ENCODE results near the gene GPANK1.

The GPANK1 gene

GRCh38 chr6:31664790-31665500 is at the start of gene GPANK1:
TSS of gene GPANK1 (minus strand) at chr6:31664997. CDS start at chr6:31664478, 519 bp downstream.
- H3K4me3 ChIP-seq (ENCODE audit: low read length, poor library complexity, severe bottlenecking), result peak within 1 kb of the TSS; percentile 88
- H2AFZ ChIP-seq (ENCODE audit: low read length), result peak within 1 kb of the TSS; percentile 68
- H3K4me1 ChIP-seq (ENCODE audit: insufficient read depth, low read length, poor library complexity, severe bottlenecking), result peaks cover 49% of the 10 kb centered on the region
- peak within 1 kb of the TSS; percentile 95 for H3K4me2 ChIP-seq (ENCODE audit: low read depth, low read length, poor library complexity, severe bottlenecking)
- H4K20me1 ChIP-seq (ENCODE audit: insufficient read depth, low read length, poor library complexity, severe bottlenecking), result peaks cover 19% of the 10 kb centered on the region
- no peaks in the 10 kb centered on the region for H3K27me3 ChIP-seq (ENCODE audit: insufficient read depth, low read length, poor library complexity, severe bottlenecking)
- H3K79me2 ChIP-seq (ENCODE audit: insufficient read depth, low read length), result peaks cover 74% of the 10 kb centered on the region
- peaks cover 28% of the 10 kb centered on the region; the same call in 1 of the 2 replicates for H3K36me3 ChIP-seq (ENCODE audit: insufficient read depth, low read length)
- TF ChIP-seq EZH2phosphoT487 (IDR thresholded peaks at IDR 0.05; ENCODE audit: borderline replicate concordance) (no peak), CTCF (conservative IDR thresholded peaks at IDR 0.05; ENCODE audit: low read length) (no peak)
- H3K9ac ChIP-seq (ENCODE audit: low read depth, low read length, poor library complexity, severe bottlenecking), result peak within 1 kb of the TSS; percentile 98
- H3K9me2 ChIP-seq (replicated peaks; ENCODE audit: low read depth, low read length), result no peaks in the 10 kb centered on the region
- no peaks in the 10 kb centered on the region for H3F3A ChIP-seq (ENCODE audit: low read depth)
- H3K9me3 ChIP-seq (ENCODE audit: insufficient read depth, low read depth, low read length), result no peaks in the 10 kb centered on the region

- H3K27me3 ChIP-seq (ENCODE audit: insufficient read depth, low read length, poor library complexity, severe bottlenecking), result no peaks in the 10 kb centered on the region
- no peak for TF ChIP-seq EZH2phosphoT487 (IDR thresholded peaks at IDR 0.05; ENCODE audit: borderline replicate concordance)
- H3K4me3 ChIP-seq (ENCODE audit: low read length, poor library complexity, severe bottlenecking), result no peak overlapping the region
- peak overlapping the region; percentile 56; the same call in 1 of the 2 replicates for H2AFZ ChIP-seq (ENCODE audit: low read length)
- no peaks in the 10 kb centered on the region for H3K79me2 ChIP-seq (ENCODE audit: insufficient read depth, low read length)
- H3K36me3 ChIP-seq (ENCODE audit: insufficient read depth, low read length), result no peaks in the 10 kb centered on the region
- peaks cover 40% of the 10 kb centered on the region for H3K4me1 ChIP-seq (ENCODE audit: insufficient read depth, low read length, poor library complexity, severe bottlenecking)
- H3K9me3 ChIP-seq (ENCODE audit: insufficient read depth, low read depth, low read length), result no peaks in the 10 kb centered on the region
- no peaks in the 10 kb centered on the region for H3F3A ChIP-seq (ENCODE audit: low read depth)
- no peaks in the 10 kb centered on the region for H3K9me2 ChIP-seq (replicated peaks; ENCODE audit: low read depth, low read length)
- peak overlapping the region; percentile 52 for H3K9ac ChIP-seq (ENCODE audit: low read depth, low read length, poor library complexity, severe bottlenecking)
- H4K20me1 ChIP-seq (ENCODE audit: insufficient read depth, low read length, poor library complexity, severe bottlenecking), result no peaks in the 10 kb centered on the region
- H3K4me2 ChIP-seq (ENCODE audit: low read depth, low read length, poor library complexity, severe bottlenecking), result no peak overlapping the region
Measured at GRCh38 chr6:31713991-31714684, 49.3 kb upstream of the GPANK1 start.

- no peak overlapping the region for H3K4me2 ChIP-seq (ENCODE audit: low read depth, low read length, poor library complexity, severe bottlenecking)
- TF ChIP-seq CTCF (conservative IDR thresholded peaks at IDR 0.05; ENCODE audit: low read length) (no peak), EZH2phosphoT487 (IDR thresholded peaks at IDR 0.05; ENCODE audit: borderline replicate concordance) (no peak)
- peak overlapping the region; percentile 52 for H3K9ac ChIP-seq (ENCODE audit: low read depth, low read length, poor library complexity, severe bottlenecking)
- no peaks in the 10 kb centered on the region for H3K9me3 ChIP-seq (ENCODE audit: insufficient read depth, low read depth, low read length)
- no peak overlapping the region for H3K4me3 ChIP-seq (ENCODE audit: low read length, poor library complexity, severe bottlenecking)
- H2AFZ ChIP-seq (ENCODE audit: low read length), result no peak overlapping the region
- H3F3A ChIP-seq (ENCODE audit: low read depth), result no peaks in the 10 kb centered on the region
- H3K27me3 ChIP-seq (ENCODE audit: insufficient read depth, low read length, poor library complexity, severe bottlenecking), result no peaks in the 10 kb centered on the region
- no peaks in the 10 kb centered on the region for H3K79me2 ChIP-seq (ENCODE audit: insufficient read depth, low read length)
- no peaks in the 10 kb centered on the region for H3K9me2 ChIP-seq (replicated peaks; ENCODE audit: low read depth, low read length)
- H3K36me3 ChIP-seq (ENCODE audit: insufficient read depth, low read length), result no peaks in the 10 kb centered on the region
- no peaks in the 10 kb centered on the region for H4K20me1 ChIP-seq (ENCODE audit: insufficient read depth, low read length, poor library complexity, severe bottlenecking)
- peaks cover 40% of the 10 kb centered on the region for H3K4me1 ChIP-seq (ENCODE audit: insufficient read depth, low read length, poor library complexity, severe bottlenecking)
Measured at GRCh38 chr6:31713465-31713864, 48.7 kb upstream of the GPANK1 start.

Measured in Loucy (cell line).